GM23248 (cell line): ENCODE results near the gene NCK2. TPM values are rescaled to one million over a fixed set of nuclear protein-coding genes. Genes with fewer than 3 reads are reported as not detected.
A peak's percentile ranks its signal among the peaks of the same experiment; 100 is the strongest.

Source experiments
- DNase-seq: peaks from one replicate; pipeline ENCODE4 v3.0.0-alpha.2; 2015
- H2AFZ ChIP-seq: fragments of 200-600 bp; sonication (generic); 2 replicates; pipeline ENCODE4 v1.6.1; 2016; ENCODE audit warnings: antibody characterized with exemption
- H3F3A ChIP-seq: fragments of 200-600 bp; sonication (generic); 2 replicates; pipeline ENCODE4 v1.6.1; 2016; ENCODE audit warnings: mild to moderate bottlenecking, antibody characterized with exemption, mixed run types; ENCODE audit not compliant: insufficient read depth
- H3K27ac ChIP-seq: fragments of 200-600 bp; sonication (generic); 2 replicates; pipeline ENCODE4 v1.5.1; 2016; ENCODE audit warnings: mild to moderate bottlenecking
- H3K27me3 ChIP-seq: fragments of 200-600 bp; sonication (generic); replicated peaks from 2 replicates; pipeline ENCODE4 v1.6.1; 2016; ENCODE audit warnings: mild to moderate bottlenecking; ENCODE audit not compliant: insufficient read depth
- H3K36me3 ChIP-seq: fragments of 200-600 bp; sonication (generic); 2 replicates; pipeline ENCODE4 v1.6.1; 2016; ENCODE audit warnings: low read depth, mild to moderate bottlenecking
- H3K4me1 ChIP-seq: fragments of 200-600 bp; sonication (generic); 2 replicates; pipeline ENCODE4 v1.6.1; 2016; ENCODE audit warnings: mild to moderate bottlenecking; ENCODE audit not compliant: insufficient read depth
- H3K4me2 ChIP-seq: fragments of 200-600 bp; sonication (generic); one replicate; pipeline ENCODE4 v1.6.1; 2016; ENCODE audit warnings: mild to moderate bottlenecking; ENCODE audit not compliant: unreplicated experiment
- H3K4me3 ChIP-seq: fragments of 200-600 bp; sonication (generic); 2 replicates; pipeline ENCODE4 v1.5.1; 2016; ENCODE audit warnings: mild to moderate bottlenecking
- H3K79me2 ChIP-seq: fragments of 200-600 bp; sonication (generic); 2 replicates; pipeline ENCODE4 v1.6.1; 2016; ENCODE audit warnings: mild to moderate bottlenecking; ENCODE audit not compliant: insufficient read depth
- H3K9ac ChIP-seq: fragments of 200-600 bp; sonication (generic); 2 replicates; pipeline ENCODE4 v1.6.1; 2016; ENCODE audit warnings: mild to moderate bottlenecking
- H3K9me2 ChIP-seq: fragments of 200-600 bp; sonication (generic); 2 replicates; pipeline ENCODE4 v1.6.1; 2016; ENCODE audit warnings: mixed run types, mild to moderate bottlenecking, moderate library complexity; ENCODE audit not compliant: insufficient read depth
- H3K9me3 ChIP-seq: fragments of 200-600 bp; sonication (generic); one replicate; pipeline ENCODE4 v1.6.1; 2017; ENCODE audit warnings: low read depth
- H4K20me1 ChIP-seq: fragments of 200-600 bp; sonication (generic); 2 replicates; pipeline ENCODE4 v1.6.0; 2016; ENCODE audit not compliant: insufficient read depth
- EZH2 ChIP-seq: fragments of 200-600 bp; sonication (generic); IDR thresholded peaks from 2 replicates; pipeline ENCODE4 v1.6.1; 2018; ENCODE audit warnings: antibody characterized with exemption, mild to moderate bottlenecking; ENCODE audit not compliant: insufficient read depth, poor library complexity, severe bottlenecking
- EZH2phosphoT487 ChIP-seq: fragments of 200-600 bp; sonication (generic); IDR thresholded peaks from 2 replicates; pipeline ENCODE4 v1.6.1; 2018; ENCODE audit warnings: antibody characterized with exemption, moderate library complexity, mild to moderate bottlenecking, low read depth; ENCODE audit not compliant: insufficient read depth
- WGBS, 2 experiments: methylation state at CpG; one replicate each; pipeline ENCODE4 v1.1.6; 2015 to 2017; ENCODE audit warnings: low lambda C conversion rate in 2 of 2, low coverage in 1 of 2; ENCODE audit errors: missing lambda C conversion rate in 2 of 2; 5-methylcytosine and 5-hydroxymethylcytosine counted together
- in situ Hi-C: fragments of 300-500 bp; cut with MboI; formaldehyde crosslinking; loops from 2 replicates; pipeline ENCODE4 v1.15.0; 2020
- polyA plus RNA-seq: library from polyadenylated mRNA; unstranded; fragments of >200 nt; fragmentation: Nextera tagmentation; extraction: Ambion mirVana; gene quantifications from 2 replicates; pipeline ENCODE4 v1.2.1, GENCODE V29; 2016
- total RNA-seq: library from RNA; depleted of rRNA; stranded (reverse); fragments of >200 nt; shearing (Covaris generic); gene quantifications from 2 replicates; pipeline ENCODE4 v1.2.3, GENCODE V29; 2014

The NCK2 gene
- total and polyA plus RNA-seq, 2 experiments from 2014 or later: 5.1 to 25.2 TPM

- Histone ChIP-seq H3K4me3 (no peak overlapping the region), H3K27ac (no peak overlapping the region), H3K9me3 (no peaks in the 10 kb centered on the region), H3K9me2 (no peaks in the 10 kb centered on the region), H3K27me3 (no peaks in the 10 kb centered on the region), H4K20me1 (no peaks in the 10 kb centered on the region), H3K9ac (no peak overlapping the region), H3K4me1 (peaks cover 44% of the 10 kb centered on the region), H3K36me3 (no peaks in the 10 kb centered on the region), H3F3A (peaks cover 20% of the 10 kb centered on the region), H3K4me2 (no peak overlapping the region), H2AFZ (no peak overlapping the region), H3K79me2 (peaks cover 82% of the 10 kb centered on the region)
- TF ChIP-seq EZH2phosphoT487 (no peak), EZH2 (no peak)
- in situ Hi-C loops: no loop called here
- DNase-seq: no peak
- WGBS, 2 experiments: 81 to 89% methylated on average over 7 of the region's 7 CpGs
These were observed 47.8 kb downstream of the NCK2 start for GRCh38 chr2:105792561-105792960.

GRCh38 chr2:105793196-105793975 is 48.7 kb downstream of the NCK2 start:
- H3K9ac ChIP-seq: no peak overlapping the region
- H3K4me2 ChIP-seq: no peak overlapping the region
- H2AFZ ChIP-seq: no peak overlapping the region
- H3K36me3 ChIP-seq: no peaks in the 10 kb centered on the region
- peaks cover 85% of the 10 kb centered on the region for H3K79me2 ChIP-seq
- H3K27me3 ChIP-seq: no peaks in the 10 kb centered on the region
- 98 to 100% methylated on average over 6 of the region's 6 CpGs for WGBS, 2 experiments
- in situ Hi-C loops: no loop called here
- H4K20me1 ChIP-seq: no peaks in the 10 kb centered on the region
- no peaks in the 10 kb centered on the region for H3K9me2 ChIP-seq
- no peaks in the 10 kb centered on the region for H3K9me3 ChIP-seq
- H3F3A ChIP-seq: peaks cover 28% of the 10 kb centered on the region
- H3K27ac ChIP-seq: no peak overlapping the region
- DNase-seq: no peak
- H3K4me3 ChIP-seq: no peak overlapping the region
- TF ChIP-seq EZH2phosphoT487 (no peak), EZH2 (no peak)
- peaks cover 52% of the 10 kb centered on the region for H3K4me1 ChIP-seq

- Histone ChIP-seq H3K4me2 (peak overlapping the region; percentile 29), H3K9me2 (no peaks in the 10 kb centered on the region), H4K20me1 (no peaks in the 10 kb centered on the region), H3K4me3 (no peak overlapping the region), H3K79me2 (peaks cover 87% of the 10 kb centered on the region), H3K9me3 (no peaks in the 10 kb centered on the region), H3K9ac (no peak overlapping the region), H3K27me3 (no peaks in the 10 kb centered on the region), H3K4me1 (peaks cover 50% of the 10 kb centered on the region), H2AFZ (no peak overlapping the region), H3F3A (peaks cover 32% of the 10 kb centered on the region), H3K27ac (no peak overlapping the region), H3K36me3 (no peaks in the 10 kb centered on the region)
- no peak for TF ChIP-seq EZH2phosphoT487
- TF ChIP-seq EZH2: no peak
- DNase-seq: no peak
- 58 to 70% methylated on average over 3 of the region's 3 CpGs for WGBS, 2 experiments
- in situ Hi-C loops: no loop called here
These were observed 50.3 kb downstream of the NCK2 start for GRCh38 chr2:105794926-105795574.

- TF ChIP-seq EZH2phosphoT487 (no peak), EZH2 (no peak)
- Histone ChIP-seq H3K36me3 (no peaks in the 10 kb centered on the region), H3K4me3 (no peak overlapping the region), H3K9ac (no peak overlapping the region), H3K9me3 (no peaks in the 10 kb centered on the region), H3K27ac (no peak overlapping the region), H3K9me2 (no peaks in the 10 kb centered on the region), H3K27me3 (no peaks in the 10 kb centered on the region), H3K4me1 (peaks cover 45% of the 10 kb centered on the region), H3K79me2 (peaks cover 89% of the 10 kb centered on the region), H2AFZ (no peak overlapping the region), H3F3A (peaks cover 32% of the 10 kb centered on the region), H4K20me1 (no peaks in the 10 kb centered on the region), H3K4me2 (peak overlapping the region; percentile 29)
- DNase-seq: peak; percentile 26
- 40% methylated on average over 9 of the region's 9 CpGs for WGBS, 2 experiments
- in situ Hi-C loops: no loop called here
These were observed 50.8 kb downstream of the NCK2 start for GRCh38 chr2:105795575-105795934.
